ENCODE results near the gene RET. TPM values are rescaled to one million over a fixed set of nuclear protein-coding genes. Genes with fewer than 3 reads are reported as not detected.

RET gene
- total RNA-seq, 1 experiment from 2014 or later = 21.4 TPM

DNA sequence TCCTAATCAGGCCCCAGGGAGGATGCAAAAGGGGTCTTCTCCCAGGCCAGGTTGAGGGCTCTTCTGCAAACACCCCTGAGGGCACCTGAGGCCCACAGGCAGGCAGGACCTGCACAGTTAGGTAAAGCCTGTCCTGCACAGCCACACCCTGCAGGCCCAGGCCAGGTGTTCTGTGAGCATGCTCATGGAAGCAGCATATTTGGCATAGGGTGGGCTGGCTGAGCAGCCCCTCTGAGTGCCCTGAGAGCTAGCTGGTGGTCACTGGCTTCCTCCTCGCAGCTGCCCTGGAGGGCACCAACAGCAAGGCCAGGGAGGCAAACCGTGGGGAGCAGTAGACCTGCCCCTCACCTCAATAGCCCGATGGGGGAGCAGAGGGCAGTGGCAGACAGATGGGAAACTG is 3.7 kb upstream of the RET start:
- Mint-ChIP-seq H3K4me1 (peaks cover 13% of the 10 kb centered on the region), H3K27ac (no peak overlapping the region), H3K27me3 (ENCODE audit: low read depth) (peaks cover 25% of the 10 kb centered on the region), H3K36me3 (no peaks in the 10 kb centered on the region), H3K4me3 (no peak overlapping the region), H3K9me3 (no peaks in the 10 kb centered on the region)
- TF ChIP-seq, protein P1, sequence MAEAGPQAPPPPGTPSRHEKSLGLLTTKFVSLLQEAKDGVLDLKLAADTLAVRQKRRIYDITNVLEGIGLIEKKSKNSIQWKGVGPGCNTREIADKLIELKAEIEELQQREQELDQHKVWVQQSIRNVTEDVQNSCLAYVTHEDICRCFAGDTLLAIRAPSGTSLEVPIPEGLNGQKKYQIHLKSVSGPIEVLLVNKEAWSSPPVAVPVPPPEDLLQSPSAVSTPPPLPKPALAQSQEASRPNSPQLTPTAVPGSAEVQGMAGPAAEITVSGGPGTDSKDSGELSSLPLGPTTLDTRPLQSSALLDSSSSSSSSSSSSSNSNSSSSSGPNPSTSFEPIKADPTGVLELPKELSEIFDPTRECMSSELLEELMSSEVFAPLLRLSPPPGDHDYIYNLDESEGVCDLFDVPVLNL (CRISPR knock-in tag; IDR thresholded peaks at IDR 0.05; ENCODE audit: borderline replicate concordance, low read depth) = no peak
- TF ChIP-seq, protein P2, sequence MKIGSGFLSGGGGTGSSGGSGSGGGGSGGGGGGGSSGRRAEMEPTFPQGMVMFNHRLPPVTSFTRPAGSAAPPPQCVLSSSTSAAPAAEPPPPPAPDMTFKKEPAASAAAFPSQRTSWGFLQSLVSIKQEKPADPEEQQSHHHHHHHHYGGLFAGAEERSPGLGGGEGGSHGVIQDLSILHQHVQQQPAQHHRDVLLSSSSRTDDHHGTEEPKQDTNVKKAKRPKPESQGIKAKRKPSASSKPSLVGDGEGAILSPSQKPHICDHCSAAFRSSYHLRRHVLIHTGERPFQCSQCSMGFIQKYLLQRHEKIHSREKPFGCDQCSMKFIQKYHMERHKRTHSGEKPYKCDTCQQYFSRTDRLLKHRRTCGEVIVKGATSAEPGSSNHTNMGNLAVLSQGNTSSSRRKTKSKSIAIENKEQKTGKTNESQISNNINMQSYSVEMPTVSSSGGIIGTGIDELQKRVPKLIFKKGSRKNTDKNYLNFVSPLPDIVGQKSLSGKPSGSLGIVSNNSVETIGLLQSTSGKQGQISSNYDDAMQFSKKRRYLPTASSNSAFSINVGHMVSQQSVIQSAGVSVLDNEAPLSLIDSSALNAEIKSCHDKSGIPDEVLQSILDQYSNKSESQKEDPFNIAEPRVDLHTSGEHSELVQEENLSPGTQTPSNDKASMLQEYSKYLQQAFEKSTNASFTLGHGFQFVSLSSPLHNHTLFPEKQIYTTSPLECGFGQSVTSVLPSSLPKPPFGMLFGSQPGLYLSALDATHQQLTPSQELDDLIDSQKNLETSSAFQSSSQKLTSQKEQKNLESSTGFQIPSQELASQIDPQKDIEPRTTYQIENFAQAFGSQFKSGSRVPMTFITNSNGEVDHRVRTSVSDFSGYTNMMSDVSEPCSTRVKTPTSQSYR (CRISPR knock-in tag; IDR thresholded peaks at IDR 0.05) = no peak
- TF ChIP-seq NFATC4 (CRISPR knock-in tag; IDR thresholded peaks at IDR 0.05) (no peak), ZNF138 (CRISPR knock-in tag; conservative IDR thresholded peaks at IDR 0.05) (no peak), GTF2I (CRISPR knock-in tag; conservative IDR thresholded peaks at IDR 0.05) (no peak), ATF1 (CRISPR knock-in tag; IDR thresholded peaks at IDR 0.05) (no peak), RORB (CRISPR knock-in tag; IDR thresholded peaks at IDR 0.05) (no peak), SOX15 (CRISPR knock-in tag; IDR thresholded peaks at IDR 0.05) (no peak), SP1 (CRISPR knock-in tag; conservative IDR thresholded peaks at IDR 0.05) (no peak), NFYB (CRISPR knock-in tag; conservative IDR thresholded peaks at IDR 0.05; ENCODE audit: low read depth) (no peak), ZNF232 (CRISPR knock-in tag; IDR thresholded peaks at IDR 0.05) (no peak), ZNF671 (CRISPR knock-in tag; IDR thresholded peaks at IDR 0.05) (no peak)
- TF ChIP-seq, protein P3, sequence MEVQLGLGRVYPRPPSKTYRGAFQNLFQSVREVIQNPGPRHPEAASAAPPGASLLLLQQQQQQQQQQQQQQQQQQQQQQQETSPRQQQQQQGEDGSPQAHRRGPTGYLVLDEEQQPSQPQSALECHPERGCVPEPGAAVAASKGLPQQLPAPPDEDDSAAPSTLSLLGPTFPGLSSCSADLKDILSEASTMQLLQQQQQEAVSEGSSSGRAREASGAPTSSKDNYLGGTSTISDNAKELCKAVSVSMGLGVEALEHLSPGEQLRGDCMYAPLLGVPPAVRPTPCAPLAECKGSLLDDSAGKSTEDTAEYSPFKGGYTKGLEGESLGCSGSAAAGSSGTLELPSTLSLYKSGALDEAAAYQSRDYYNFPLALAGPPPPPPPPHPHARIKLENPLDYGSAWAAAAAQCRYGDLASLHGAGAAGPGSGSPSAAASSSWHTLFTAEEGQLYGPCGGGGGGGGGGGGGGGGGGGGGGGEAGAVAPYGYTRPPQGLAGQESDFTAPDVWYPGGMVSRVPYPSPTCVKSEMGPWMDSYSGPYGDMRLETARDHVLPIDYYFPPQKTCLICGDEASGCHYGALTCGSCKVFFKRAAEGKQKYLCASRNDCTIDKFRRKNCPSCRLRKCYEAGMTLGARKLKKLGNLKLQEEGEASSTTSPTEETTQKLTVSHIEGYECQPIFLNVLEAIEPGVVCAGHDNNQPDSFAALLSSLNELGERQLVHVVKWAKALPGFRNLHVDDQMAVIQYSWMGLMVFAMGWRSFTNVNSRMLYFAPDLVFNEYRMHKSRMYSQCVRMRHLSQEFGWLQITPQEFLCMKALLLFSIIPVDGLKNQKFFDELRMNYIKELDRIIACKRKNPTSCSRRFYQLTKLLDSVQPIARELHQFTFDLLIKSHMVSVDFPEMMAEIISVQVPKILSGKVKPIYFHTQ (CRISPR knock-in tag; IDR thresholded peaks at IDR 0.05) = no peak
- TF ChIP-seq, protein P4, sequence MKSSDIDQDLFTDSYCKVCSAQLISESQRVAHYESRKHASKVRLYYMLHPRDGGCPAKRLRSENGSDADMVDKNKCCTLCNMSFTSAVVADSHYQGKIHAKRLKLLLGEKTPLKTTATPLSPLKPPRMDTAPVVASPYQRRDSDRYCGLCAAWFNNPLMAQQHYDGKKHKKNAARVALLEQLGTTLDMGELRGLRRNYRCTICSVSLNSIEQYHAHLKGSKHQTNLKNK (CRISPR knock-in tag; IDR thresholded peaks at IDR 0.05) = no peak
- TF ChIP-seq, protein P5, sequence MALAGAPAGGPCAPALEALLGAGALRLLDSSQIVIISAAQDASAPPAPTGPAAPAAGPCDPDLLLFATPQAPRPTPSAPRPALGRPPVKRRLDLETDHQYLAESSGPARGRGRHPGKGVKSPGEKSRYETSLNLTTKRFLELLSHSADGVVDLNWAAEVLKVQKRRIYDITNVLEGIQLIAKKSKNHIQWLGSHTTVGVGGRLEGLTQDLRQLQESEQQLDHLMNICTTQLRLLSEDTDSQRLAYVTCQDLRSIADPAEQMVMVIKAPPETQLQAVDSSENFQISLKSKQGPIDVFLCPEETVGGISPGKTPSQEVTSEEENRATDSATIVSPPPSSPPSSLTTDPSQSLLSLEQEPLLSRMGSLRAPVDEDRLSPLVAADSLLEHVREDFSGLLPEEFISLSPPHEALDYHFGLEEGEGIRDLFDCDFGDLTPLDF (CRISPR knock-in tag; IDR thresholded peaks at IDR 0.05) = no peak
- TF ChIP-seq, protein P6, sequence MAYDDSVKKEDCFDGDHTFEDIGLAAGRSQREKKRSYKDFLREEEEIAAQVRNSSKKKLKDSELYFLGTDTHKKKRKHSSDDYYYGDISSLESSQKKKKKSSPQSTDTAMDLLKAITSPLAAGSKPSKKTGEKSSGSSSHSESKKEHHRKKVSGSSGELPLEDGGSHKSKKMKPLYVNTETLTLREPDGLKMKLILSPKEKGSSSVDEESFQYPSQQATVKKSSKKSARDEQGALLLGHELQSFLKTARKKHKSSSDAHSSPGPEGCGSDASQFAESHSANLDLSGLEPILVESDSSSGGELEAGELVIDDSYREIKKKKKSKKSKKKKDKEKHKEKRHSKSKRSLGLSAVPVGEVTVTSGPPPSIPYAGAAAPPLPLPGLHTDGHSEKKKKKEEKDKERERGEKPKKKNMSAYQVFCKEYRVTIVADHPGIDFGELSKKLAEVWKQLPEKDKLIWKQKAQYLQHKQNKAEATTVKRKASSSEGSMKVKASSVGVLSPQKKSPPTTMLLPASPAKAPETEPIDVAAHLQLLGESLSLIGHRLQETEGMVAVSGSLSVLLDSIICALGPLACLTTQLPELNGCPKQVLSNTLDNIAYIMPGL (CRISPR knock-in tag; IDR thresholded peaks at IDR 0.05) = no peak
- ATAC-seq (no peak), DNase-seq (ENCODE audit: low spot score) (no peak)
- CTCF ChIA-PET = no interaction called here
- POLR2A ChIA-PET = no interaction called here

DNA sequence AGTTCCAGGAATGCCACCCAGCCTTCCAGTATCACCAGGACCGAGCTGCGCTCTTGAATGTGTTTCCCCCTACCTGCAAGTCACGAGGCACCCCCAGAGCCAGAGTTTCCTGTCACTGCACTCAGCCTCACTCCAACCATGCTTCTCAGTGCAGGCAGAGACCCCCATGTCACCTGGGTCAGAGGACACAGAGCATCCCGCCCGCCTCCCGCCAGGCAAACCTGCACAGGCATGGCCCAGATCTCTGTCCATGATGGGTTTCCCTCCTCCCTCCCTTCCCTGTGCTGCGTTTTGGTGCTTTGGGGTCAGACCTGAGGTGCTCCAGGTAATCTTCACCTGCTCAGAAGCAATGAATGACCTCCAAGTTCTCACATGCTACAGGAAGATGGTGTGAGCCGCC is 3.1 kb upstream of the RET start:
- Mint-ChIP-seq H3K27ac (no peak overlapping the region), H3K27me3 (ENCODE audit: low read depth) (peaks cover 31% of the 10 kb centered on the region), H3K9me3 (no peaks in the 10 kb centered on the region), H3K36me3 (no peaks in the 10 kb centered on the region), H3K4me1 (peaks cover 16% of the 10 kb centered on the region), H3K4me3 (no peak overlapping the region)
- DNase-seq (ENCODE audit: low spot score) = no peak
- ATAC-seq = no peak
- ChIA-PET POLR2A (no interaction called here), CTCF (no interaction called here)
- no peak for TF ChIP-seq ZNF423 (CRISPR knock-in tag; IDR thresholded peaks at IDR 0.05)
- no peak for TF ChIP-seq HMGA2 (CRISPR knock-in tag; IDR thresholded peaks at IDR 0.05)
- TF ChIP-seq, protein P7, sequence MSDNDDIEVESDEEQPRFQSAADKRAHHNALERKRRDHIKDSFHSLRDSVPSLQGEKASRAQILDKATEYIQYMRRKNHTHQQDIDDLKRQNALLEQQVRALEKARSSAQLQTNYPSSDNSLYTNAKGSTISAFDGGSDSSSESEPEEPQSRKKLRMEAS (CRISPR knock-in tag; IDR thresholded peaks at IDR 0.05) = no peak
- TF ChIP-seq, protein P8, sequence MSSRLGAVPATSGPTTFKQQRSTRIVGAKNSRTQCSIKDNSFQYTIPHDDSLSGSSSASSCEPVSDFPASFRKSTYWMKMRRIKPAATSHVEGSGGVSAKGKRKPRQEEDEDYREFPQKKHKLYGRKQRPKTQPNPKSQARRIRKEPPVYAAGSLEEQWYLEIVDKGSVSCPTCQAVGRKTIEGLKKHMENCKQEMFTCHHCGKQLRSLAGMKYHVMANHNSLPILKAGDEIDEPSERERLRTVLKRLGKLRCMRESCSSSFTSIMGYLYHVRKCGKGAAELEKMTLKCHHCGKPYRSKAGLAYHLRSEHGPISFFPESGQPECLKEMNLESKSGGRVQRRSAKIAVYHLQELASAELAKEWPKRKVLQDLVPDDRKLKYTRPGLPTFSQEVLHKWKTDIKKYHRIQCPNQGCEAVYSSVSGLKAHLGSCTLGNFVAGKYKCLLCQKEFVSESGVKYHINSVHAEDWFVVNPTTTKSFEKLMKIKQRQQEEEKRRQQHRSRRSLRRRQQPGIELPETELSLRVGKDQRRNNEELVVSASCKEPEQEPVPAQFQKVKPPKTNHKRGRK (CRISPR knock-in tag; IDR thresholded peaks at IDR 0.05; ENCODE audit: borderline replicate concordance) = no peak
- no peak for TF ChIP-seq NR2C2 (CRISPR knock-in tag; IDR thresholded peaks at IDR 0.05)
- TF ChIP-seq, protein P9, sequence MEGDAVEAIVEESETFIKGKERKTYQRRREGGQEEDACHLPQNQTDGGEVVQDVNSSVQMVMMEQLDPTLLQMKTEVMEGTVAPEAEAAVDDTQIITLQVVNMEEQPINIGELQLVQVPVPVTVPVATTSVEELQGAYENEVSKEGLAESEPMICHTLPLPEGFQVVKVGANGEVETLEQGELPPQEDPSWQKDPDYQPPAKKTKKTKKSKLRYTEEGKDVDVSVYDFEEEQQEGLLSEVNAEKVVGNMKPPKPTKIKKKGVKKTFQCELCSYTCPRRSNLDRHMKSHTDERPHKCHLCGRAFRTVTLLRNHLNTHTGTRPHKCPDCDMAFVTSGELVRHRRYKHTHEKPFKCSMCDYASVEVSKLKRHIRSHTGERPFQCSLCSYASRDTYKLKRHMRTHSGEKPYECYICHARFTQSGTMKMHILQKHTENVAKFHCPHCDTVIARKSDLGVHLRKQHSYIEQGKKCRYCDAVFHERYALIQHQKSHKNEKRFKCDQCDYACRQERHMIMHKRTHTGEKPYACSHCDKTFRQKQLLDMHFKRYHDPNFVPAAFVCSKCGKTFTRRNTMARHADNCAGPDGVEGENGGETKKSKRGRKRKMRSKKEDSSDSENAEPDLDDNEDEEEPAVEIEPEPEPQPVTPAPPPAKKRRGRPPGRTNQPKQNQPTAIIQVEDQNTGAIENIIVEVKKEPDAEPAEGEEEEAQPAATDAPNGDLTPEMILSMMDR (IDR thresholded peaks at IDR 0.05) = no peak
